Upper lobe of left lung (tissue), 6 donors: ENCODE data around the gene PTH2. TPM values are rescaled to one million over a fixed set of nuclear protein-coding genes. Genes with fewer than 3 reads are reported as not detected.
A peak's percentile ranks its signal among the peaks of the same experiment; 100 is the strongest.

ENCODE experiments used
- ATAC-seq, 2 donors: fragments of 200-7000 bp; cut with Tn5 transposase; one replicate each; pipeline ENCODE4 v1.9.1; 2022; ENCODE audit warnings: mild to moderate bottlenecking in 2 of 2, moderate library complexity in 2 of 2; ENCODE audit not compliant: low FRiP score in 2 of 2
- DNase-seq, 2 donors: peaks; one replicate each; pipeline ENCODE4 v3.0.0-alpha.2; 2019 to 2020
- H3K27ac ChIP-seq, 4 donors: fragments of 200-600 bp; sonication (generic); one replicate each; pipeline ENCODE4 v1.5.1; 2016 to 2019
- H3K27me3 ChIP-seq, 4 donors: fragments of 200-600 bp; sonication (generic); one replicate each; pipeline ENCODE4 v1.5.1; 2017 to 2019
- H3K36me3 ChIP-seq, 4 donors: fragments of 200-600 bp; sonication (generic); one replicate each; pipeline ENCODE4 v1.5.1; 2016 to 2019
- H3K4me1 ChIP-seq, 4 donors: fragments of 200-600 bp; sonication (generic); one replicate each; pipeline ENCODE4 v1.5.1; 2018 to 2019
- H3K4me3 ChIP-seq, 4 donors: fragments of 200-600 bp; sonication (generic); one replicate each; pipeline ENCODE4 v1.5.1; 2017 to 2019; ENCODE audit warnings: mild to moderate bottlenecking in 2 of 4, moderate library complexity in 1 of 4
- H3K9me3 ChIP-seq, 4 donors: fragments of 200-600 bp; sonication (generic); one replicate each; pipeline ENCODE4 v1.5.1; 2018 to 2019
- CTCF ChIP-seq, 6 experiments: fragments of 450-650 bp in 4 of 6; fragments of 200-600 bp in 2 of 6; sonication (generic) in 2 of 6; IDR thresholded peaks; one replicate each; pipeline ENCODE4 v1.5.1; 2016 to 2019; ENCODE audit warnings: antibody characterized with exemption in 6 of 6
- EP300 ChIP-seq, 4 donors: sonication (generic); formaldehyde crosslinking; IDR thresholded peaks; one replicate each; pipeline ENCODE4 v1.5.1; 2017; ENCODE audit warnings: antibody characterized with exemption in 4 of 4, control low read depth in 2 of 4
- POLR2A ChIP-seq, 4 donors: fragments of 450-650 bp; IDR thresholded peaks; one replicate each; pipeline ENCODE4 v1.5.1; 2016 to 2017; ENCODE audit warnings: antibody characterized with exemption in 4 of 4, mild to moderate bottlenecking in 2 of 4
- POLR2AphosphoS5 ChIP-seq, 2 donors: sonication (generic); formaldehyde crosslinking; IDR thresholded peaks; one replicate each; pipeline ENCODE4 v1.5.1; 2017; ENCODE audit warnings: antibody characterized with exemption in 2 of 2
- WGBS, 2 donors: methylation state at CpG; one replicate each; pipeline ENCODE4 v1.1.5; 2017 to 2018; 5-methylcytosine and 5-hydroxymethylcytosine counted together
- total RNA-seq, 6 donors: library from RNA; depleted of rRNA in 4 of 6; stranded (reverse); fragments of >200 nt in 4 of 6; gene quantifications; one replicate each; pipeline versions ENCODE4 v1.1.0 to v1.2.1, GENCODE V29; 2016 to 2021
- donor health status: DM: no; HTN: no; CAD: no; lungs with moderate emphysema.
- donor health status: DM: no; HTN: yes; CAD: no; lungs with severe emphysema.

The PTH2 gene
- total RNA-seq, 6 donors from 2014 or later: not detected

- whole genome bisulfite sequencing, 2 donors: 56 to 58% methylated on average over 6 to 7 of the region's 7 CpGs
- Histone ChIP-seq H3K9me3 (no peaks in the 10 kb centered on the region), H3K36me3 (no peaks in the 10 kb centered on the region), H3K4me1 (no peaks in the 10 kb centered on the region), H3K27ac (no peak overlapping the region), H3K27me3 (no peaks in the 10 kb centered on the region), H3K4me3 (no peak overlapping the region)
- TF ChIP-seq POLR2AphosphoS5 (IDR thresholded peaks at IDR 0.05): no peak
- no peak for TF ChIP-seq CTCF (IDR thresholded peaks at IDR 0.05)
- no peak for TF ChIP-seq EP300 (IDR thresholded peaks at IDR 0.05)
- TF ChIP-seq POLR2A (IDR thresholded peaks at IDR 0.05): no peak
- no peak for DNase-seq
- no peak for ATAC-seq
Measured at GRCh38 chr19:49403404-49404187, 19.6 kb downstream of the PTH2 start.

- no peak for ATAC-seq
- Histone ChIP-seq H3K4me1 (peaks cover 0 to 1% (median 0%) of the 10 kb centered on the region in 4 donors), H3K27me3 (no peaks in the 10 kb centered on the region), H3K4me3 (no peak overlapping the region), H3K9me3 (no peaks in the 10 kb centered on the region), H3K36me3 (no peaks in the 10 kb centered on the region), H3K27ac (no peak overlapping the region)
- TF ChIP-seq POLR2A (IDR thresholded peaks at IDR 0.05) (no peak), POLR2AphosphoS5 (IDR thresholded peaks at IDR 0.05) (no peak), CTCF (IDR thresholded peaks at IDR 0.05) (no peak), EP300 (IDR thresholded peaks at IDR 0.05) (no peak)
- 77 to 85% methylated on average over 6 of the region's 6 CpGs for WGBS, 2 donors
- DNase-seq: peak in 1 of 2 donors; percentile 69
Measured at GRCh38 chr19:49400029-49400428, 23.2 kb downstream of the PTH2 start.

DNA sequence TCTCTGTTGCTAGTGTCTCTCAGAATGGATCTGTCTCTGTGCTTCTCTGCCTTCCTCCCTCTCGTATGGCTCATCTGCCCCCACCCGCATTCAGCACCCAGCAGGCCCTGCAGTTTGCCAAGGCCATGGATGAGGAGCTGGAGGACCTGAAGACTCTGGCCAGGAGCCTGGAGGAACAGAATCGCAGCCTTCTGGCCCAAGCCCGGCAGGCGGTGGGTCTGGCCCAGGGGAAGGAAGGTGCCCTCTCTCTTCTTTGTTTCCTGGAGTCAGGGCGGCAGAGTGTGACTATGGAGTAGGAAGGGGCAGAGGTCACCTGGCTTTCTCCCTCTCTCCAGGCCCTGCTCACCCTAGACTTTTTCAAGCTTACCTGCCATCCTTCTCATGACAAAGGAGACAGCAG lies 24.3 kb downstream of the PTH2 start:
- WGBS, 2 donors: 85% methylated on average over 6 of the region's 6 CpGs
- ATAC-seq: no peak
- Histone ChIP-seq H3K27ac (no peak overlapping the region), H3K27me3 (no peaks in the 10 kb centered on the region), H3K36me3 (no peaks in the 10 kb centered on the region), H3K4me1 (peaks cover 0 to 4% (median 0%) of the 10 kb centered on the region in 4 donors), H3K4me3 (no peak overlapping the region), H3K9me3 (no peaks in the 10 kb centered on the region)
- DNase-seq: no peak
- TF ChIP-seq POLR2A (IDR thresholded peaks at IDR 0.05): no peak
- TF ChIP-seq EP300 (IDR thresholded peaks at IDR 0.05): no peak
- TF ChIP-seq POLR2AphosphoS5 (IDR thresholded peaks at IDR 0.05): no peak
- no peak for TF ChIP-seq CTCF (IDR thresholded peaks at IDR 0.05)

- 77% methylated on average over 9 to 11 of the region's 11 CpGs for WGBS, 2 donors
- DNase-seq: no peak
- no peak for ATAC-seq
- Histone ChIP-seq H3K36me3 (no peaks in the 10 kb centered on the region), H3K4me3 (no peak overlapping the region), H3K27me3 (no peaks in the 10 kb centered on the region), H3K9me3 (no peaks in the 10 kb centered on the region), H3K4me1 (peaks cover 0 to 4% (median 0%) of the 10 kb centered on the region in 4 donors), H3K27ac (no peak overlapping the region)
- no peak for TF ChIP-seq POLR2A (IDR thresholded peaks at IDR 0.05)
- TF ChIP-seq EP300 (IDR thresholded peaks at IDR 0.05): no peak
- no peak for TF ChIP-seq CTCF (IDR thresholded peaks at IDR 0.05)
- TF ChIP-seq POLR2AphosphoS5 (IDR thresholded peaks at IDR 0.05): no peak
Measured at GRCh38 chr19:49398001-49398615, 25.1 kb downstream of the PTH2 start.
